Measurements from ENCODE around the gene GPX4.
A peak's percentile ranks its signal among the peaks of the same experiment; 100 is the strongest.

The GPX4 gene

DNA sequence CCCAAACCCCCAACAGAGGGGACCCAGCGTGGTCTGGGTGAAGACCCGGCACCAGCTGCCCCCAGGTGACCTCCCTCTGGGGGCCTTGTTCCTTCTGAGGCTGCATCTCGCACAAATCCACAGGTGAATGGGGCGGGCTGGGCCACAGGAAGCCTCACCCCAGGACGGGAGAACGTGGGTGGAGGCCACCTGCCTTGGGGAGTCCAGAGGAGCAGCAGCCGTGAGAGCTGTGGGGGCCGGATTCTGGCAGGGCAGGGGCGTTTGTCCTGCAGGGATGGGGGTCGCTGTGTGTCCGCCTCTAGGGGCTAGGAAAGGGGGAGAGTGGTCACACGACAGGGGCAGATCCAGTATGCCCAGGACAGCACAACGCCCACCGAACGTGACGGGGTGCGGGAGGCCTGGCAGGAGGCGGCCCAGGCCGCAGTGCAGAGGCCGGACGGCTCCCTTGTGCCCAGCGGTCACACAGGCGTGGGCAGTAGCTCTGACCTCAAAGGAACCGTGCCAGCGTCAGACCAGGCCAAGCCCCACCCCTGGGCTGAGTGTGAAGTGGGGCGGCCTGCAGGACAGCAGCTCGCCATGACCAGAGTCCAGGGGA, 15.3 kb upstream of the GPX4 start:
- no peak for DNase-seq (ENCODE audit: low spot score)
- H3K27ac ChIP-seq: peak overlapping the region in 1 of 2 donors; percentile 78
- TF ChIP-seq, protein P1, sequence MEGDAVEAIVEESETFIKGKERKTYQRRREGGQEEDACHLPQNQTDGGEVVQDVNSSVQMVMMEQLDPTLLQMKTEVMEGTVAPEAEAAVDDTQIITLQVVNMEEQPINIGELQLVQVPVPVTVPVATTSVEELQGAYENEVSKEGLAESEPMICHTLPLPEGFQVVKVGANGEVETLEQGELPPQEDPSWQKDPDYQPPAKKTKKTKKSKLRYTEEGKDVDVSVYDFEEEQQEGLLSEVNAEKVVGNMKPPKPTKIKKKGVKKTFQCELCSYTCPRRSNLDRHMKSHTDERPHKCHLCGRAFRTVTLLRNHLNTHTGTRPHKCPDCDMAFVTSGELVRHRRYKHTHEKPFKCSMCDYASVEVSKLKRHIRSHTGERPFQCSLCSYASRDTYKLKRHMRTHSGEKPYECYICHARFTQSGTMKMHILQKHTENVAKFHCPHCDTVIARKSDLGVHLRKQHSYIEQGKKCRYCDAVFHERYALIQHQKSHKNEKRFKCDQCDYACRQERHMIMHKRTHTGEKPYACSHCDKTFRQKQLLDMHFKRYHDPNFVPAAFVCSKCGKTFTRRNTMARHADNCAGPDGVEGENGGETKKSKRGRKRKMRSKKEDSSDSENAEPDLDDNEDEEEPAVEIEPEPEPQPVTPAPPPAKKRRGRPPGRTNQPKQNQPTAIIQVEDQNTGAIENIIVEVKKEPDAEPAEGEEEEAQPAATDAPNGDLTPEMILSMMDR (IDR thresholded peaks at IDR 0.05): no peak
- H3K4me3 ChIP-seq: no peak overlapping the region

DNA sequence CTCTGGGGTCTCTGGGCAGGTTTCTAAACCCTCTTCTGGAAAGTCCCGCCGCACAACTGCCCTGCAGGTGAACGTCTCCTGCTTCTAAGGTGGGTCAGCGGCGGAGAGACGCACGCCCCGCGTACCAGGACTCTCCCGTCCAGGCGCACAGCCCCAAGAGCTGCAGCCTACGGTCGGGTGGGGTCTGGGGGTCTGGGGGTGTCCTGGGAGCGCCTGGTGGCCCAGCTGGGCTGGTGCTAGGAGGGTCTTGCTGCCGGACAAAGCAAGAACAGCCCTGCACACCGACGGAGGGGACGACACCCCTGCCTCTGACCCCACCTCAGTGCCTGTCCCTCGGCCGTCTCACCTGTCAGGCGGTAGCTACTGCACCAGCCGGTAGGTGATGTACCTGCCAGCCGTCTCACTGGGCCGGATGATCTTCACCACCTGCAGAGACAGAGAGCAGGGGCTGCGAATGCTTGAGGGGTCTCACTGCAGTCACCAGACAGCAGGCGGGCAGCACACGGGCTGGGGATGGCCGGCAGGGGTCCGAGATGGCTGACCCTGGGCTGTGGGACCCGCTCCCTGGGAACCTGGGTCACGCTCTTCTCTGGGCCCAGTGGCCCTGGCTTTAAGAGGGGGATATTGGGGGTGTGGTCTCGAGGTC, 14.5 kb upstream of the GPX4 start:
- TF ChIP-seq, protein P1 (IDR thresholded peaks at IDR 0.05): no peak
- H3K4me3 ChIP-seq: no peak overlapping the region
- DNase-seq (ENCODE audit: low spot score): no peak
- peak overlapping the region in 1 of 2 donors; percentile 78 for H3K27ac ChIP-seq

DNA sequence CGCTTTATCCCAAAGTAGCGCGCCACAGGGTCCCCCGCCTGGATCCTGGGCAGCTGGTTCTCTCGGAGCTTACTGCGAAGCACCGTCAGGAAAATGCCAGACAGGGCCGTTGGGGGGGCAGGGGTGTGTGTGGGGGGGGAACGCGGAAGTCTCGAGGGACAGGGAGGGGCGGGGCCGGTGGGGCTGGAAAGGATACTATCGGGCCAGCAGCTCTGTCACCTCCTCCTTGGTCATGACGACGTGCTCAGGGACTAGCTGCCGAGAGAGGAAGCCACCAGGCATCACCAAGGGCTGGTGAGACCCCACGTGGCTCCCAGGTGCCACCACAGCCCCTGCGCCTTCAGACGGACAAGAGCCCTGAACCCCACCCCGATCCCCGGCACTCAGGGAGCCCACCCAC, 13.9 kb upstream of the GPX4 start:
- H3K4me3 ChIP-seq: no peak overlapping the region
- TF ChIP-seq, protein P1 (IDR thresholded peaks at IDR 0.05): no peak
- DNase-seq (ENCODE audit: low spot score): no peak
- no peak overlapping the region for H3K27ac ChIP-seq

DNA sequence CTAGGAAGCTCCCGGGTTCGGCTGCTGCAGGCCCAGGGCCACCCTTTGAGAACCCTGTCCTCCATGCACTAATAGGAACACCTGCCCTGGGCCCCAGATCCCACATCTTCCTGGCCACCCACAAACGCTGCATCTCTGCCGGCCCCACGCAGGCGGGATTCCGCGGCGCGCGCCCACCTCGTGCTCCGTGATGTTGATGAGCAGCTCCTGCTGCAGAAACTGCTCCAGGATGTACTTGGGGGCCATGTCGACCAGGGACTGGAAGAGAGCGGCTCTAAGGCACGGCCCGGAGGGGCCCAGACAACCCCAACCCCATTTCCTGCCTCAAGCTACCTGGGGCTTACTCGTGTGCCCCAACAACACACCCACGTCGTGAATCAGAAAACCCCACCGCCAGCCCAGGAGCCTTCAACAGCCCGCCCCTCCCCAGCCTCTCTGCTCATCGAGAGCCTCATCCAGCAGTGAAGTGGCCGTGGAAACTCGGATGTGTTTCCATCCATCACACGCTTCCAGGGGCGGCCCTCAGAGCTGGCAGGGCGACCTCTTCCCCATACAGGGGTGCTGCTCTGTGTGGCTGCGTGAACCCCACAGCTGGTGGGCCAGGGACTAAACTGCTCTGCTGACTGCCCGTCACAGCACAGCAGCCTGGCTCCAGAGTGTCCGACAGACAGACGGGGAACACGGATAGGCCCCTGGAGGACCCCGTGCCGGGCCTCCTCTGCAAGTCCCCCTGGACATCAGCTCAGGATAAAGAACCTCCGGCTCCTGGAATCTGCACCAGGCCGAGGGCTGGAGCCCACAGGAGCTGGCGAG, 12.9 kb upstream of the GPX4 start:
- TF ChIP-seq, protein P1 (IDR thresholded peaks at IDR 0.05): no peak
- no peak overlapping the region for H3K4me3 ChIP-seq
- DNase-seq (ENCODE audit: low spot score): no peak
- H3K27ac ChIP-seq: no peak overlapping the region

DNA sequence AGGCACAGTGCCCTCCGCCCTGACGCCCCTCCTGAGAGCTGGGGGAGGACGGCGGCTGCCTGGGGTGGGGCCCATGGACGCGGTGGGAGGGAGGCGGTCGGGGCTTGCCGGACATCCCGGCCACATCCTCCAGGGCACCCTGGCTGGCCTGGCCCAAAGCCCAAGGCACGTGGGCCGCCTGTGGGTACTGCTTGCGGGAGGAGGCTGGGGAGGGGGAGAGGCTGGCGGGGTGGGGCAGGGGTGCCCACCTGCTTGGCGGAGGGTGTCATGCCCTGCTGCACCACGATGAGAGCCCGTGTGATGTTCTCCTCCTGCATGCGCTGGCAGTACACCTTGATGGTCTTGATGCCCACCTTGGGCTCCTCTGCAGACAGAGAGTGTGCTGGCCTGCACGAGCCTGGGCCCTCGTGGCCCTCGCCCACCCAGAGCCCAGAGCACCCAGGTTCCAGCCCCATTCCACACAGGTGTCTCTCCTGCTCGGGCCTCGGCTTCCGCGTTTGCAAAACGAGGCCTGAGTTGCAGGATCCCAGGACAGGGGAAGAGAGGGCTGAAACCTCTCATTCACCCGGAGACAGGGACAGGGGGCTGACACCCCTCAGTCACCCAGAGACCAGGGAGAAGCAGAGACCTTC, 12.1 kb upstream of the GPX4 start:
- H3K27ac ChIP-seq: no peak overlapping the region
- TF ChIP-seq, protein P1 (IDR thresholded peaks at IDR 0.05): no peak
- no peak for DNase-seq (ENCODE audit: low spot score)
- no peak overlapping the region for H3K4me3 ChIP-seq

DNA sequence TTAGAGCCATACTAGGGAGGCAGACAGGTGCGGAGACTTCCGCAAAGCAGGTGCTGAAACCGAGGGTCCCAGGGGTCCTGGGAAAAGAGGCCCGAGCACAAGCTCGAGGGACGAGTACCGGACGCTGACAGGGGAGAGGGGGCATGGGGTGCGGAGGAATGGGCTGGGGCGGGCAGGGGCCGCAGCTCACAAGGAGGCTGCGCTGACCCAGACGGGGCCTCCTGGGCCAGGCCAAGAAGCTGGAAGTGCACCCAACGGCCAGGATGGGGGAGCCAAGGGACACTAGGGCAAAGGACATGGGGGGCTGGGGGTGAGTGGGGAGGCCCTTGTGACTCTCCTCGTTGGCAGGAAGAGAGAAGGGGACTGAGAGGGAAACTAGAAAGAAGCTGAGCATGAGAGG, 10.5 kb upstream of the GPX4 start:
- H3K4me3 ChIP-seq: no peak overlapping the region
- TF ChIP-seq, protein P1 (IDR thresholded peaks at IDR 0.05): no peak
- H3K27ac ChIP-seq: no peak overlapping the region
- no peak for DNase-seq (ENCODE audit: low spot score)
